K562 (cell line): ENCODE measurements around the gene GMEB2. TPM values are rescaled to one million over a fixed set of nuclear protein-coding genes. Genes with fewer than 3 reads are reported as not detected.

Experiments
- ATAC-seq: fragments of 200-7000 bp; cut with Tn5 transposase; 3 replicates; pipeline ENCODE4 v1.9.1; 2020; ENCODE audit warnings: moderate library complexity
- BruUV-seq: library from RNA; stranded (reverse); fragments of 400-500 nt; replicated peaks from 2 replicates; lab custom pipeline; 2021; lab: Mats Ljungman, UMichigan
- CTCF ChIA-PET: fragments of 300-600 bp; formaldehyde crosslinking; extraction: SDS; loops from one replicate; lab custom pipeline; 2021; ENCODE audit warnings: low intra/inter-chr PET ratio; lab: Yijun Ruan, JAX
- POLR2A ChIA-PET: fragments of 300-600, 350-650 bp; sonication (Branson Sonifier 250); formaldehyde crosslinking; extraction: SDS; loops from one replicate; lab custom pipeline; 2021; ENCODE audit warnings: antibody characterized with exemption, inconsistent platforms; lab: Yijun Ruan, JAX
- DNase-seq, 4 experiments: peaks; one replicate each; pipeline versions ENCODE4 v3.0.0 to v3.0.0-alpha.2; 2011 to 2018; ENCODE audit warnings: low spot score in 3 of 4, mixed read lengths in 3 of 4; ENCODE audit errors: extremely low read depth in 1 of 4
- FAIRE-seq: peaks from 2 replicates; lab custom pipeline; 2011; peaks lifted over from hg19 to GRCh38; lab: Jason Lieb, UNC
- H2AFZ ChIP-seq: 2 replicates; pipeline ENCODE4 v1.6.0; 2011; ENCODE audit warnings: low read depth, low read length, control low read depth, inconsistent platforms
- H3K27ac ChIP-seq: fragments of 200-600 bp; 3 replicates; pipeline ENCODE4 v1.8.0; 2011; ENCODE audit warnings: low read depth, mild to moderate bottlenecking, control low read depth, inconsistent platforms, low read length, moderate library complexity, mixed read lengths; ENCODE audit errors: extremely low read depth
- H3K27me3 ChIP-seq, 2 experiments: fragments of 300-600 bp in 1 of 2; 2 replicates in 1 of 2; 3 replicates in 1 of 2; pipeline versions ENCODE4 v1.6.0 to v1.8.0; 2011; ENCODE audit warnings: inconsistent platforms in 2 of 2, low read length in 2 of 2, mild to moderate bottlenecking in 1 of 2, mixed read lengths in 1 of 2, moderate library complexity in 1 of 2; ENCODE audit not compliant: control insufficient read depth in 2 of 2, insufficient read depth in 2 of 2
- H3K36me3 ChIP-seq: fragments of 300-600 bp; 3 replicates; pipeline ENCODE4 v1.8.0; 2011; ENCODE audit warnings: mild to moderate bottlenecking, low read length, inconsistent platforms; ENCODE audit not compliant: control insufficient read depth, insufficient read depth
- H3K4me1 ChIP-seq, 2 experiments: fragments of 200-600 bp in 1 of 2; replicated peaks in 1 of 2; 2 replicates in 1 of 2; 3 replicates in 1 of 2; pipeline versions ENCODE4 v1.5.1 to v1.8.0; 2011; ENCODE audit warnings: inconsistent platforms in 2 of 2, low read length in 2 of 2, mild to moderate bottlenecking in 1 of 2, mixed read lengths in 1 of 2, moderate library complexity in 1 of 2; ENCODE audit not compliant: control insufficient read depth in 2 of 2, insufficient read depth in 2 of 2
- H3K4me2 ChIP-seq: 2 replicates; pipeline ENCODE4 v1.6.1; 2011; ENCODE audit warnings: low read length, control low read depth, inconsistent platforms, mixed read lengths; ENCODE audit not compliant: insufficient read depth
- H3K4me3 ChIP-seq: fragments of 200-600 bp; sonication (generic), shearing (Covaris generic); 2 replicates; pipeline ENCODE4 v1.5.1; 2016; ENCODE audit warnings: control low read depth, inconsistent platforms
- H3K79me2 ChIP-seq: fragments of 200-600 bp; 3 replicates; pipeline ENCODE4 v1.8.0; 2011; ENCODE audit warnings: low read length, inconsistent platforms; ENCODE audit not compliant: control insufficient read depth, insufficient read depth
- H3K9ac ChIP-seq, 2 experiments: 2 replicates each; pipeline versions ENCODE4 v1.6.0 to v1.6.1; 2011; ENCODE audit warnings: low read depth in 2 of 2, low read length in 2 of 2, control low read depth in 1 of 2, inconsistent platforms in 1 of 2, mild to moderate bottlenecking in 1 of 2, mixed read lengths in 1 of 2; ENCODE audit not compliant: insufficient read depth in 1 of 2
- H3K9me1 ChIP-seq: one replicate; pipeline ENCODE4 v1.6.0; 2011; ENCODE audit warnings: inconsistent platforms, mild to moderate bottlenecking, low read length, moderate library complexity; ENCODE audit not compliant: control insufficient read depth, insufficient read depth
- H3K9me3 ChIP-seq: replicated peaks from 2 replicates; pipeline ENCODE4 v1.5.1; 2011; ENCODE audit warnings: low read depth, low read length, inconsistent platforms; ENCODE audit not compliant: control insufficient read depth, insufficient read depth
- H4K20me1 ChIP-seq: replicated peaks from 2 replicates; pipeline ENCODE4 v1.6.1; 2011; ENCODE audit warnings: low read length, inconsistent platforms, mixed read lengths; ENCODE audit not compliant: control insufficient read depth, insufficient read depth
- CREB3L1 ChIP-seq: fragments of 450-650 bp; IDR thresholded peaks from 2 replicates; pipeline ENCODE4 v1.6.1; 2014; ENCODE audit warnings: low read depth, mild to moderate bottlenecking, moderate library complexity, borderline replicate concordance
- CSDE1 ChIP-seq, 2 experiments: fragments of 450-650 bp; IDR thresholded peaks; 2 replicates each; pipeline ENCODE4 v1.6.1; 2016; ENCODE audit warnings: mild to moderate bottlenecking in 1 of 2
- CTBP1 ChIP-seq: fragments of 450-650 bp; IDR thresholded peaks from 2 replicates; pipeline ENCODE4 v1.6.1; 2016; ENCODE audit warnings: borderline replicate concordance
- RBBP5 ChIP-seq: fragments of 200-600 bp; sonication (generic); IDR thresholded peaks from 2 replicates; pipeline ENCODE4 v1.6.1; 2012; ENCODE audit warnings: borderline replicate concordance, mild to moderate bottlenecking, low read length, control low read depth, inconsistent platforms; ENCODE audit not compliant: insufficient read depth, poor library complexity, severe bottlenecking
- REST ChIP-seq, 2 experiments: fragments of 450-650 bp; formaldehyde crosslinking in 1 of 2; IDR thresholded peaks; 2 replicates each; pipeline versions ENCODE4 v1.4.0 to v1.6.1; 2014 to 2020; ENCODE audit warnings: mild to moderate bottlenecking in 2 of 2, borderline replicate concordance in 1 of 2, low read depth in 1 of 2
- ZNF766 ChIP-seq: fragments of 200-800 bp; sonication (Bioruptor generic); conservative IDR thresholded peaks from 2 replicates; pipeline ENCODE4 v1.6.1; 2016; ENCODE audit warnings: missing genetic modification characterization, missing compliant biosample characterization
- WGBS: fragments of 100-300 bp; shearing (Covaris generic); methylation state at CpG from one replicate; pipeline ENCODE4 v1.1.6; 2016; ENCODE audit warnings: low coverage, mixed read lengths; ENCODE audit not compliant: insufficient coverage; ENCODE audit errors: missing lambda C conversion rate; 5-methylcytosine and 5-hydroxymethylcytosine counted together
- in situ Hi-C: fragments of 300-500 bp; cut with MboI; formaldehyde crosslinking; loops from 4 replicates; pipeline ENCODE4 v1.15.0; 2018; ENCODE audit warnings: inconsistent platforms, mixed read lengths
- intact Hi-C: fragments of 100-400 bp; cut with micrococcal nuclease; formaldehyde crosslinking; loops from 2 replicates; pipeline ENCODE4 v1.14.2; 2022
- polyA plus RNA-seq, 8 experiments: library from polyadenylated mRNA; depleted of rRNA in 4 of 8; stranded (reverse) in 5 of 8; unstranded in 3 of 8; fragments of >200 nt; fragmentation: Nextera tagmentation in 2 of 8; fragmentation: Illumina TruSeq in 1 of 8; extraction: Ambion mirVana in 2 of 8; extraction: Trizol in 1 of 8; gene quantifications; 2 replicates each; pipeline versions ENCODE4 v1.2.1 to v1.2.3, GENCODE V29; 2011 to 2014; ENCODE audit warnings: inconsistent platforms in 1 of 8, missing spikeins in 1 of 8
- total RNA-seq, 7 experiments: library from RNA; depleted of rRNA in 6 of 7; stranded (reverse); fragments of >200 nt in 6 of 7; fragmentation: Illumina TruSeq in 2 of 7; extraction: Trizol in 2 of 7; gene quantifications; 2 replicates each; pipeline versions ENCODE4 v1.2.1 to v1.2.3, GENCODE V29; 2011 to 2021; ENCODE audit warnings: low replicate concordance in 1 of 7

GMEB2 gene
- total and polyA plus RNA-seq, 9 of the 15 experiments (the other 6 are each of a cell fraction or from before 2014, with no cell fraction given), result 0.03 to 13.9 (median 6.3) TPM

GRCh38 chr20:63642527-63643247 is 15.8 kb upstream of the GMEB2 start:
- Histone ChIP-seq H3K27ac (peak overlapping the region; percentile 63; the same call in 1 of the 3 replicates), H3K4me3 (peak overlapping the region; percentile 44), H4K20me1 (no peaks in the 10 kb centered on the region), H3K79me2 (no peaks in the 10 kb centered on the region), H3K9ac (peak overlapping the region; percentile 38 to 82; a peak in 3 of 4 replicates), H3K36me3 (peaks cover 5% of the 10 kb centered on the region; the same call in 1 of the 3 replicates), H3K27me3 (no peaks in the 10 kb centered on the region), H2AFZ (no peak overlapping the region; the same call in 1 of the 2 replicates), H3K9me1 (no peaks in the 10 kb centered on the region), H3K4me1 (peaks cover 0 to 48% of the 10 kb centered on the region in 2 experiments; a peak in 3 of 5 replicates), H3K9me3 (no peaks in the 10 kb centered on the region), H3K4me2 (peak overlapping the region; percentile 71; the same call in 1 of the 2 replicates)
- ATAC-seq (no peak; the same call in 1 of the 3 replicates), DNase-seq (peak in 1 of 4 experiments; percentile 8), FAIRE-seq (no peak)
- POLR2A ChIA-PET, result interaction anchor here (1.4 to 1.9 kb wide), 3 partner anchors 11 to 16 kb away, joined by 5 to 8 read pairs (median 5); partner anchors contain the start of genes GMEB2 and STMN3
- BruUV-seq, result no TSS peak
- TF ChIP-seq CSDE1 (IDR thresholded peaks at IDR 0.05) (no peak), RBBP5 (peak; percentile 8), CTBP1 (no peak), ZNF766 (0 out of 2 replicates have a peak, but pooled peaks have one; percentile 18), CREB3L1 (0 out of 2 replicates have a peak, but pooled peaks have one; percentile 14), REST (IDR thresholded peaks at IDR 0.05; ENCODE audit: borderline replicate concordance) (no peak), REST (CRISPR knock-in tag; IDR thresholded peaks at IDR 0.05; ENCODE audit: low read depth) (peak; percentile 8; the same call in 1 of the 2 replicates)
- WGBS, result 55% methylated on average over 17 of the region's 29 CpGs
- intact Hi-C loops (no loop called here), in situ Hi-C loops (no loop called here)
- CTCF ChIA-PET, result no interaction called here
